ENCODE measurements around the gene MAML3.
A peak's percentile ranks its signal among the peaks of the same experiment; 100 is the strongest.

Gene MAML3

GRCh38 chr4:140126261-140126660 lies 27.7 kb downstream of the MAML3 start:
- no peak for DNase-seq (ENCODE audit: low read depth, low spot score)

- no peak for DNase-seq (ENCODE audit: low read depth, low spot score)
These were observed 28.6 kb downstream of the MAML3 start for GRCh38 chr4:140125374-140125773.

GRCh38 chr4:140123666-140124377 lies 30.2 kb downstream of the MAML3 start:
- no peak for DNase-seq (ENCODE audit: low read depth, low spot score)

- DNase-seq (ENCODE audit: low read depth, low spot score) = no peak
These were observed 31.1 kb downstream of the MAML3 start for GRCh38 chr4:140122891-140123290.

- DNase-seq (ENCODE audit: low read depth, low spot score) = no peak
These were observed 32.3 kb downstream of the MAML3 start for GRCh38 chr4:140121646-140122045.

GRCh38 chr4:140118931-140119640 lies 34.9 kb downstream of the MAML3 start:
- DNase-seq (ENCODE audit: low read depth, low spot score) = no peak

GRCh38 chr4:140117947-140118346 lies 36.0 kb downstream of the MAML3 start:
- no peak for DNase-seq (ENCODE audit: low read depth, low spot score)

GRCh38 chr4:140116442-140117104 lies 37.4 kb downstream of the MAML3 start:
- DNase-seq (ENCODE audit: low read depth, low spot score) = no peak

GRCh38 chr4:140115140-140115539 lies 38.8 kb downstream of the MAML3 start:
- DNase-seq (ENCODE audit: low read depth, low spot score) = no peak

GRCh38 chr4:140113653-140114052 lies 40.3 kb downstream of the MAML3 start:
- DNase-seq (ENCODE audit: low read depth, low spot score) = no peak

GRCh38 chr4:140112576-140112975 lies 41.4 kb downstream of the MAML3 start:
- no peak for DNase-seq (ENCODE audit: low read depth, low spot score)

- DNase-seq (ENCODE audit: low read depth, low spot score) = no peak
These were observed 42.7 kb downstream of the MAML3 start for GRCh38 chr4:140111256-140111655.

GRCh38 chr4:140110542-140111215 lies 43.3 kb downstream of the MAML3 start:
- DNase-seq (ENCODE audit: low read depth, low spot score) = no peak

GRCh38 chr4:140109737-140110136 lies 44.2 kb downstream of the MAML3 start:
- DNase-seq (ENCODE audit: low read depth, low spot score) = no peak

- no peak for DNase-seq (ENCODE audit: low read depth, low spot score)
These were observed 44.7 kb downstream of the MAML3 start for GRCh38 chr4:140109292-140109691.

- DNase-seq (ENCODE audit: low read depth, low spot score) = no peak
These were observed 45.2 kb downstream of the MAML3 start for GRCh38 chr4:140108713-140109230.

- DNase-seq (ENCODE audit: low read depth, low spot score) = no peak
These were observed 45.7 kb downstream of the MAML3 start for GRCh38 chr4:140108243-140108642.

- no peak for DNase-seq (ENCODE audit: low read depth, low spot score)
These were observed 47.6 kb downstream of the MAML3 start for GRCh38 chr4:140106289-140106844.

GRCh38 chr4:140105436-140105835 lies 48.5 kb downstream of the MAML3 start:
- DNase-seq (ENCODE audit: low read depth, low spot score) = no peak

GRCh38 chr4:140103676-140104075 lies 50.3 kb downstream of the MAML3 start:
- DNase-seq (ENCODE audit: low read depth, low spot score) = peak; percentile 83

- no peak for DNase-seq (ENCODE audit: low read depth, low spot score)
These were observed 51.6 kb downstream of the MAML3 start for GRCh38 chr4:140102421-140102820.

GRCh38 chr4:140100771-140101170 lies 53.2 kb downstream of the MAML3 start:
- DNase-seq (ENCODE audit: low read depth, low spot score) = no peak
